Transverse colon (tissue), 3 donors: ENCODE results near the gene TMC5.

ENCODE experiments used
- CTCF ChIP-seq, 5 experiments: fragments of 200-600 bp in 3 of 5; fragments of 450-650 bp in 2 of 5; sonication (generic) in 3 of 5; IDR thresholded peaks; 1 replicate in 2 of 5; 2 replicates in 3 of 5; pipeline ENCODE4 v1.5.1; 2016 to 2017; ENCODE audit warnings: antibody characterized with exemption in 5 of 5, inconsistent platforms in 3 of 5, mild to moderate bottlenecking in 2 of 5, moderate library complexity in 1 of 5
- EP300 ChIP-seq: sonication (generic); formaldehyde crosslinking; IDR thresholded peaks from one replicate; pipeline ENCODE4 v1.6.1; 2017; ENCODE audit warnings: antibody characterized with exemption, low read depth
- POLR2A ChIP-seq: fragments of 450-650 bp; IDR thresholded peaks from one replicate; pipeline ENCODE4 v1.6.1; 2016; ENCODE audit warnings: antibody characterized with exemption, mild to moderate bottlenecking, moderate library complexity

- TF ChIP-seq EP300 (no peak), CTCF (IDR thresholded peaks at IDR 0.05) (no peak), POLR2A (no peak)
Measured at GRCh38 chr16:19386525-19386924, 31.2 kb upstream of the TMC5 start.
